ENCODE results near the gene CTCFL.

DNA sequence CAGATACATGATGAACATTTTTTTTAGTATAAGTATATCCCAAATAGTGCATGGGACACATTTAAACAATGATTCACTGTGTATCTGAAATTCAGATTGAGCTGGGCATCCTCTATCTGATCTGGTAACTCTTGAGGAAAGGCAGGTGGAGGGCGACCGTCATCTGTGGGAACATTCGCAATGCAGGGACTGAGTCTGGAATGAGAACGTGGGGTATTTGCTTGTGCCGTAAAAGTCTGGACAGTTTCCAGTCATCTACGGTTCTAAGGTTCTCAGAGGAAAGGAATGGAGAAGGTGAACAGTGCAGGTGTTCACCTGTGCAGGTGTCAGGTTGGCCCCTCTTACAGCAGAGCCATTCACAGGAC is 22.6 kb downstream of the CTCFL start:
- TF ChIP-seq, protein P1, sequence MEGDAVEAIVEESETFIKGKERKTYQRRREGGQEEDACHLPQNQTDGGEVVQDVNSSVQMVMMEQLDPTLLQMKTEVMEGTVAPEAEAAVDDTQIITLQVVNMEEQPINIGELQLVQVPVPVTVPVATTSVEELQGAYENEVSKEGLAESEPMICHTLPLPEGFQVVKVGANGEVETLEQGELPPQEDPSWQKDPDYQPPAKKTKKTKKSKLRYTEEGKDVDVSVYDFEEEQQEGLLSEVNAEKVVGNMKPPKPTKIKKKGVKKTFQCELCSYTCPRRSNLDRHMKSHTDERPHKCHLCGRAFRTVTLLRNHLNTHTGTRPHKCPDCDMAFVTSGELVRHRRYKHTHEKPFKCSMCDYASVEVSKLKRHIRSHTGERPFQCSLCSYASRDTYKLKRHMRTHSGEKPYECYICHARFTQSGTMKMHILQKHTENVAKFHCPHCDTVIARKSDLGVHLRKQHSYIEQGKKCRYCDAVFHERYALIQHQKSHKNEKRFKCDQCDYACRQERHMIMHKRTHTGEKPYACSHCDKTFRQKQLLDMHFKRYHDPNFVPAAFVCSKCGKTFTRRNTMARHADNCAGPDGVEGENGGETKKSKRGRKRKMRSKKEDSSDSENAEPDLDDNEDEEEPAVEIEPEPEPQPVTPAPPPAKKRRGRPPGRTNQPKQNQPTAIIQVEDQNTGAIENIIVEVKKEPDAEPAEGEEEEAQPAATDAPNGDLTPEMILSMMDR (conservative IDR thresholded peaks at IDR 0.05; ENCODE audit: low read length), result no peak
- TF ChIP-seq EZH2phosphoT487 (IDR thresholded peaks at IDR 0.05; ENCODE audit: borderline replicate concordance, low read depth, low read length), result no peak

Measured in OCI-LY7 (cell line).